Smooth muscle cell (in vitro differentiated cells): ENCODE data around the gene LIPC. TPM values are rescaled to one million over a fixed set of nuclear protein-coding genes. Genes with fewer than 3 reads are reported as not detected.

ENCODE experiments used
- DNase-seq: peaks from one replicate; lab custom pipeline; 2025; ENCODE audit not compliant: unreplicated experiment; lab: John Stamatoyannopoulos, UW
- H2AFZ ChIP-seq: fragments of 200-600 bp; sonication (generic); 2 replicates; pipeline ENCODE4 v1.6.0; 2016; ENCODE audit warnings: antibody characterized with exemption, low read depth, mild to moderate bottlenecking
- H3F3A ChIP-seq: fragments of 200-600 bp; sonication (generic); 2 replicates; pipeline ENCODE4 v1.6.0; 2017; ENCODE audit warnings: antibody characterized with exemption, low read depth
- H3K27ac ChIP-seq: fragments of 200-600 bp; sonication (generic); 2 replicates; pipeline ENCODE4 v1.5.1; 2016; ENCODE audit warnings: low read depth, mild to moderate bottlenecking
- H3K27me3 ChIP-seq: fragments of 200-600 bp; sonication (generic); 2 replicates; pipeline ENCODE4 v1.6.1; 2016; ENCODE audit warnings: low read depth, mild to moderate bottlenecking
- H3K36me3 ChIP-seq: fragments of 200-600 bp; sonication (generic); 2 replicates; pipeline ENCODE4 v1.5.1; 2016; ENCODE audit warnings: low read depth
- H3K4me1 ChIP-seq: fragments of 200-600 bp; sonication (generic); 2 replicates; pipeline ENCODE4 v1.5.1; 2016; ENCODE audit warnings: low read depth
- H3K4me2 ChIP-seq: fragments of 200-600 bp; sonication (generic); 2 replicates; pipeline ENCODE4 v1.6.0; 2016; ENCODE audit warnings: mild to moderate bottlenecking
- H3K4me3 ChIP-seq: fragments of 200-600 bp; sonication (generic); 2 replicates; pipeline ENCODE4 v1.5.1; 2016; ENCODE audit warnings: mild to moderate bottlenecking
- H3K79me2 ChIP-seq: fragments of 200-600 bp; sonication (generic); 2 replicates; pipeline ENCODE4 v1.6.0; 2016; ENCODE audit warnings: low read depth, mild to moderate bottlenecking
- H3K9ac ChIP-seq: fragments of 200-600 bp; sonication (generic); 2 replicates; pipeline ENCODE4 v1.6.0; 2016; ENCODE audit warnings: low read depth
- H3K9me3 ChIP-seq: fragments of 200-600 bp; sonication (generic); replicated peaks from 2 replicates; pipeline ENCODE4 v1.5.1; 2016; ENCODE audit warnings: low read depth
- H4K20me1 ChIP-seq: fragments of 200-600 bp; sonication (generic); 2 replicates; pipeline ENCODE4 v1.6.0; 2016; ENCODE audit warnings: low read depth
- CTCF ChIP-seq: fragments of 200-600 bp; sonication (generic); IDR thresholded peaks from 2 replicates; pipeline ENCODE4 v1.5.1; 2017; ENCODE audit warnings: borderline replicate concordance, mild to moderate bottlenecking, antibody characterized with exemption; ENCODE audit not compliant: insufficient read depth, poor library complexity, severe bottlenecking
- WGBS: methylation state at CpG from one replicate; pipeline ENCODE4 v1.1.7; 2016; ENCODE audit warnings: low lambda C conversion rate; 5-methylcytosine and 5-hydroxymethylcytosine counted together
- polyA plus RNA-seq: library from polyadenylated mRNA; unstranded; fragments of >200 nt; fragmentation: Nextera tagmentation; extraction: Ambion mirVana; gene quantifications from 2 replicates; pipeline ENCODE4 v1.2.1, GENCODE V29; 2016
- small RNA-seq: library from RNA; depleted of rRNA; stranded (forward); fragments of <200 nt; gene quantifications from one replicate; pipeline ENCODE3, GENCODE V24; 2014
- total RNA-seq: library from RNA; depleted of rRNA; stranded (reverse); fragments of >200 nt; gene quantifications from 2 replicates; pipeline ENCODE4 v1.2.3, GENCODE V29; 2014

Gene LIPC
- total and polyA plus RNA-seq, 2 experiments from 2014 or later = not detected

GRCh38 chr15:58611731-58612676 lies 180.2 kb downstream of the LIPC start:
- Histone ChIP-seq H3F3A (no peaks in the 10 kb centered on the region), H3K27ac (no peak overlapping the region), H3K27me3 (no peaks in the 10 kb centered on the region), H3K9ac (no peak overlapping the region), H2AFZ (no peak overlapping the region), H4K20me1 (peaks cover 23% of the 10 kb centered on the region), H3K4me3 (no peak overlapping the region), H3K79me2 (peaks cover 43% of the 10 kb centered on the region), H3K36me3 (peaks cover 16% of the 10 kb centered on the region), H3K9me3 (no peaks in the 10 kb centered on the region), H3K4me2 (no peak overlapping the region), H3K4me1 (peaks cover 4% of the 10 kb centered on the region)
- no peak for DNase-seq
- no peak for TF ChIP-seq CTCF
- 89% methylated on average over 6 of the region's 6 CpGs for WGBS

DNA sequence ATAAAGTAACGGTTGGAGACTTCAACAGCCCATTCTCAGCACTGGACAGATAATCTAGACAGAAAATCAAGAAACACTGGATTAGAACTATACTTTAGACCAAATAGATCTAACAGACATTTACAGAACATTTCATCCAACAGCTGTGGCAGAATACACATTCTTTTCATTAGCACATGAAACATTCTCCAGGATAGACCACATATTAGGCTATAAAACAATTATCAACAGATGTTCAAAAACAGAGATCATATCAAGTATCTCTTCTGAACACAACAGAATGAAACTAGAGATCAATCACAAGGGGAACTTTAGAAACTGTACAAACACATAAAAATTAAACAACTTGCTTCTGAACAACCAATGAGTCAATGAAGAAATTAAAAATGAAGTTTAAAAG lies 184.4 kb downstream of the LIPC start:
- H2AFZ ChIP-seq = no peak overlapping the region
- H3K36me3 ChIP-seq = peaks cover 27% of the 10 kb centered on the region
- TF ChIP-seq CTCF = no peak
- peaks cover 19% of the 10 kb centered on the region for H4K20me1 ChIP-seq
- no peaks in the 10 kb centered on the region for H3K27me3 ChIP-seq
- H3K79me2 ChIP-seq = peaks cover 63% of the 10 kb centered on the region
- H3K9ac ChIP-seq = no peak overlapping the region
- DNase-seq = no peak
- H3K4me1 ChIP-seq = no peaks in the 10 kb centered on the region
- H3F3A ChIP-seq = no peaks in the 10 kb centered on the region
- H3K9me3 ChIP-seq = no peaks in the 10 kb centered on the region
- WGBS = 87% methylated on average over 1 of the region's 1 CpG
- no peak overlapping the region for H3K27ac ChIP-seq
- H3K4me3 ChIP-seq = no peak overlapping the region
- no peak overlapping the region for H3K4me2 ChIP-seq

Small RNA genes within 50 kb of the gene (small RNA-seq; reads per million reads assigned to genes)
- gene AC084781.2 = not detected
